Endothelial cell of umbilical vein (primary cell): ENCODE measurements around the gene NT5DC4. TPM values are rescaled to one million over a fixed set of nuclear protein-coding genes. Genes with fewer than 3 reads are reported as not detected.

Source experiments
- BruUV-seq: library from RNA; stranded (reverse); fragments of 400-500 nt; replicated peaks from 2 replicates; lab custom pipeline; 2021; lab: Mats Ljungman, UMichigan
- CTCF ChIA-PET: fragments of 300-600, 350-600 bp; sonication (Branson Sonifier 250); formaldehyde crosslinking; loops from one replicate; lab custom pipeline; 2021; ENCODE audit warnings: antibody characterized with exemption, inconsistent platforms; lab: Charles Lee
- POLR2A ChIA-PET: fragments of 300-600, 350-600 bp; sonication (Branson Sonifier 250); formaldehyde crosslinking; loops from one replicate; lab custom pipeline; 2021; ENCODE audit warnings: antibody characterized with exemption, inconsistent platforms; lab: Charles Lee
- DNase-seq: peaks from one replicate; pipeline ENCODE4 v3.0.0-alpha.2; 2011; ENCODE audit warnings: low read depth, low spot score
- FAIRE-seq: peaks from 2 replicates; lab custom pipeline; 2011; peaks lifted over from hg19 to GRCh38; lab: Jason Lieb, UNC
- H2AFZ ChIP-seq: 2 replicates; pipeline ENCODE4 v1.6.0; 2012; ENCODE audit warnings: low read depth, low read length, control low read depth, inconsistent platforms
- H3K27ac ChIP-seq: 2 replicates; pipeline ENCODE4 v1.5.1; 2011; ENCODE audit warnings: low read depth, mild to moderate bottlenecking, control low read depth, low read length, moderate library complexity; ENCODE audit not compliant: insufficient read depth
- H3K27me3 ChIP-seq, 2 experiments: 2 replicates each; pipeline versions ENCODE4 v1.6.0 to v1.6.1; 2011; ENCODE audit warnings: low read length in 2 of 2, mixed read lengths in 1 of 2; ENCODE audit not compliant: control insufficient read depth in 2 of 2, insufficient read depth in 2 of 2
- H3K36me3 ChIP-seq, 2 experiments: 2 replicates in 1 of 2; 3 replicates in 1 of 2; pipeline ENCODE4 v1.5.1; 2011; ENCODE audit warnings: low read length in 2 of 2, mild to moderate bottlenecking in 1 of 2, moderate library complexity in 1 of 2; ENCODE audit not compliant: control insufficient read depth in 2 of 2, insufficient read depth in 2 of 2; ENCODE audit errors: extremely low read depth in 1 of 2
- H3K4me1 ChIP-seq: 3 replicates; pipeline ENCODE4 v1.5.1; 2011; ENCODE audit warnings: mild to moderate bottlenecking, low read length; ENCODE audit not compliant: control insufficient read depth, insufficient read depth; ENCODE audit errors: extremely low read depth
- H3K4me2 ChIP-seq: 2 replicates; pipeline ENCODE4 v1.6.1; 2011; ENCODE audit warnings: low read length, control low read depth, mixed read lengths; ENCODE audit not compliant: insufficient read depth
- H3K4me3 ChIP-seq, 3 experiments: fragments of 200-600 bp in 1 of 3; sonication (generic), shearing (Covaris generic) in 1 of 3; replicated peaks in 1 of 3; 2 replicates each; pipeline ENCODE4 v1.5.1; 2011 to 2016; ENCODE audit warnings: control low read depth in 3 of 3, low read length in 3 of 3, mild to moderate bottlenecking in 2 of 3, inconsistent platforms in 1 of 3, low read depth in 1 of 3, moderate library complexity in 1 of 3; ENCODE audit not compliant: insufficient read depth in 1 of 3
- H3K79me2 ChIP-seq: 2 replicates; pipeline ENCODE4 v1.6.0; 2012; ENCODE audit warnings: low read length, inconsistent platforms; ENCODE audit not compliant: control insufficient read depth, insufficient read depth
- H3K9ac ChIP-seq: replicated peaks from 2 replicates; pipeline ENCODE3; 2011; ENCODE audit warnings: low read length, control low read depth; ENCODE audit not compliant: insufficient read depth; ENCODE audit errors: extremely low read depth
- H3K9me1 ChIP-seq: replicated peaks from 3 replicates; pipeline ENCODE4 v1.6.0; 2011; ENCODE audit warnings: mild to moderate bottlenecking, low read length; ENCODE audit not compliant: control insufficient read depth, insufficient read depth; ENCODE audit errors: extremely low read depth
- H3K9me3 ChIP-seq: replicated peaks from 2 replicates; pipeline ENCODE4 v1.5.1; 2012; ENCODE audit warnings: low read length, inconsistent platforms; ENCODE audit not compliant: control insufficient read depth, insufficient read depth
- H4K20me1 ChIP-seq: replicated peaks from 2 replicates; pipeline ENCODE3; 2011; ENCODE audit warnings: mild to moderate bottlenecking, low read length; ENCODE audit not compliant: control insufficient read depth, insufficient read depth; ENCODE audit errors: extremely low read depth
- EZH2 ChIP-seq: IDR thresholded peaks from 2 replicates; pipeline ENCODE4 v1.6.1; 2012; ENCODE audit warnings: borderline replicate concordance, low read depth, mild to moderate bottlenecking, moderate library complexity, low read length, inconsistent platforms; ENCODE audit not compliant: severe bottlenecking
- FOS ChIP-seq: IDR thresholded peaks from 2 replicates; pipeline ENCODE4 v1.6.1; 2011; ENCODE audit warnings: mild to moderate bottlenecking, low read length, moderate library complexity, borderline replicate concordance; ENCODE audit not compliant: insufficient read depth
- GATA2 ChIP-seq: IDR thresholded peaks from 2 replicates; pipeline ENCODE4 v1.7.0; 2011; ENCODE audit warnings: low read depth, mild to moderate bottlenecking, moderate library complexity, mixed read lengths, low read length; ENCODE audit not compliant: insufficient read length, insufficient read depth
- JUN ChIP-seq: IDR thresholded peaks from 2 replicates; pipeline ENCODE4 v1.6.1; 2011; ENCODE audit warnings: borderline replicate concordance, low read depth; ENCODE audit not compliant: insufficient read length, insufficient read depth
- MYC ChIP-seq: IDR thresholded peaks from one replicate; pipeline ENCODE4 v1.6.1; 2011; ENCODE audit warnings: mild to moderate bottlenecking, low read depth, low read length
- POLR2A ChIP-seq: IDR thresholded peaks from 2 replicates; pipeline ENCODE4 v1.6.1; 2012; ENCODE audit warnings: low read depth, mild to moderate bottlenecking, control low read depth, low read length
- POLR2AphosphoS5 ChIP-seq: IDR thresholded peaks from 2 replicates; pipeline ENCODE4 v1.6.1; 2012; ENCODE audit warnings: low read depth, mild to moderate bottlenecking, control low read depth, low read length, moderate library complexity; ENCODE audit not compliant: insufficient read depth
- dilution Hi-C: fragments of 300-500 bp; cut with MboI; formaldehyde crosslinking; loops from one replicate; pipeline ENCODE4 v1.15.0; 2019; ENCODE audit warnings: low sequenced_read_pairs; ENCODE audit not compliant: extremely low pct_ligation_motif_present
- intact Hi-C: fragments of 100-400 bp; cut with micrococcal nuclease; formaldehyde crosslinking; loops from one replicate; pipeline ENCODE4 v1.10.0; 2022
- polyA plus RNA-seq, 4 experiments: library from polyadenylated mRNA; depleted of rRNA in 3 of 4; stranded (reverse) in 3 of 4; unstranded in 1 of 4; fragments of >200 nt; gene quantifications; 2 replicates each; pipeline versions ENCODE4 v1.2.1 to v1.2.3, GENCODE V29; 2011 to 2012; ENCODE audit warnings: missing spikeins in 1 of 4
- total RNA-seq: library from RNA; stranded (reverse); gene quantifications from 2 replicates; pipeline ENCODE4 v1.2.3, GENCODE V29; 2021
- TF ChIP-seq, protein P1 (sequence below), 2 donors: IDR thresholded peaks; 1 replicate in 1 of 2; 2 replicates in 1 of 2; pipeline ENCODE4 v1.5.1; 2011; ENCODE audit warnings: low read length in 2 of 2, mild to moderate bottlenecking in 2 of 2, moderate library complexity in 2 of 2, control low read depth in 1 of 2, inconsistent platforms in 1 of 2, low read depth in 1 of 2; ENCODE audit not compliant: insufficient read depth in 1 of 2; ENCODE audit errors: extremely low read depth in 1 of 2

The NT5DC4 gene
- total and polyA plus RNA-seq, 2 donors (not counting 3 experiments of a cell fraction or from before 2014, with no cell fraction given) = not detected

DNA sequence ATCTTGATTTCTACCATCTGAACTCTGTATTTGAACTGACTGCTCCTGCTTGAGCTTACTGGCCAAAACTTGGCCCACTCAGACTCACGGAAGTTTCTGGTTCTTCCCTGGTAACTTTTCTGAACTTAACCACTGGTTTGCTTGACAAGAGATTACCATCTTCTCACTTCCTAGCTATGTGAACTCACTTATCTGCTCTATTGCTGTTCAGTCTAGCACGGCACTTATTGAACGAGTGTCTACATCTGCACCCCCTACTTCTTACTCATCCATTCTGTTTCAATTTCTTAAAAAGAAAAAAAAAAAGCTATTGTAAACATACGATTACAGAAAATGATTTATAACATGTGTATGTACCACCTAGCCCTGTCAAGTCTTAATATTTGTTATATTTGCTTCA lies 34.6 kb downstream of the NT5DC4 start:
- no peaks in the 10 kb centered on the region for H3K9me3 ChIP-seq
- TF ChIP-seq GATA2 (no peak), JUN (no peak), MYC (no peak), FOS (no peak), EZH2 (no peak), POLR2AphosphoS5 (no peak), POLR2A (no peak)
- TF ChIP-seq, protein P1, sequence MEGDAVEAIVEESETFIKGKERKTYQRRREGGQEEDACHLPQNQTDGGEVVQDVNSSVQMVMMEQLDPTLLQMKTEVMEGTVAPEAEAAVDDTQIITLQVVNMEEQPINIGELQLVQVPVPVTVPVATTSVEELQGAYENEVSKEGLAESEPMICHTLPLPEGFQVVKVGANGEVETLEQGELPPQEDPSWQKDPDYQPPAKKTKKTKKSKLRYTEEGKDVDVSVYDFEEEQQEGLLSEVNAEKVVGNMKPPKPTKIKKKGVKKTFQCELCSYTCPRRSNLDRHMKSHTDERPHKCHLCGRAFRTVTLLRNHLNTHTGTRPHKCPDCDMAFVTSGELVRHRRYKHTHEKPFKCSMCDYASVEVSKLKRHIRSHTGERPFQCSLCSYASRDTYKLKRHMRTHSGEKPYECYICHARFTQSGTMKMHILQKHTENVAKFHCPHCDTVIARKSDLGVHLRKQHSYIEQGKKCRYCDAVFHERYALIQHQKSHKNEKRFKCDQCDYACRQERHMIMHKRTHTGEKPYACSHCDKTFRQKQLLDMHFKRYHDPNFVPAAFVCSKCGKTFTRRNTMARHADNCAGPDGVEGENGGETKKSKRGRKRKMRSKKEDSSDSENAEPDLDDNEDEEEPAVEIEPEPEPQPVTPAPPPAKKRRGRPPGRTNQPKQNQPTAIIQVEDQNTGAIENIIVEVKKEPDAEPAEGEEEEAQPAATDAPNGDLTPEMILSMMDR (IDR thresholded peaks at IDR 0.05; ENCODE audit: extremely low read depth in 1 of 2, insufficient read depth in 1 of 2, low read depth in 1 of 2, low read length in 2 of 2) = no peak
- no TSS peak for BruUV-seq
- dilution Hi-C loops = loop anchor here (25.0 kb wide), 1 partner anchor 182 kb away; no protein-coding TSS in a partner anchor
- intact Hi-C loops = no loop called here
- no peak overlapping the region for H2AFZ ChIP-seq
- no peaks in the 10 kb centered on the region for H4K20me1 ChIP-seq
- H3K27me3 ChIP-seq = no peaks in the 10 kb centered on the region
- peaks cover 0 to 24% of the 10 kb centered on the region in 2 experiments for H3K36me3 ChIP-seq
- peaks cover 39% of the 10 kb centered on the region for H3K79me2 ChIP-seq
- no peak overlapping the region for H3K4me2 ChIP-seq
- DNase-seq (no peak), FAIRE-seq (no peak)
- no peak overlapping the region for H3K27ac ChIP-seq
- no peaks in the 10 kb centered on the region for H3K4me1 ChIP-seq
- POLR2A ChIA-PET = no interaction called here
- H3K4me3 ChIP-seq = no peak overlapping the region
- H3K9me1 ChIP-seq = no peaks in the 10 kb centered on the region
- H3K9ac ChIP-seq = no peak overlapping the region
- CTCF ChIA-PET = interaction anchor here (1.9 to 9.5 kb wide), 2 partner anchors 131 to 186 kb away, joined by 11 to 218 read pairs; no protein-coding TSS in a partner anchor
